Prostate gland (tissue), 2 donors: Measurements from ENCODE around the gene SCYL1.
"Not testable (repeated sequence)": the region's sequence is repeated elsewhere in the genome, so short reads cannot be mapped to it uniquely, and the experiment has no call there.

Experiments
- CTCF ChIP-seq, 4 experiments: fragments of 200-600 bp in 2 of 4; fragments of 450-650 bp in 2 of 4; sonication (generic) in 2 of 4; IDR thresholded peaks; 1 replicate in 3 of 4; 2 replicates in 1 of 4; pipeline ENCODE4 v1.5.1; 2016 to 2019; ENCODE audit warnings: antibody characterized with exemption in 4 of 4, mild to moderate bottlenecking in 2 of 4, moderate library complexity in 2 of 4
- POLR2A ChIP-seq: fragments of 450-650 bp; IDR thresholded peaks from one replicate; pipeline ENCODE4 v1.6.1; 2016; ENCODE audit warnings: antibody characterized with exemption, mild to moderate bottlenecking
- POLR2AphosphoS5 ChIP-seq: sonication (generic); formaldehyde crosslinking; IDR thresholded peaks from one replicate; pipeline ENCODE4 v1.6.1; 2017; ENCODE audit warnings: antibody characterized with exemption

GRCh38 chr11:65564879-65565559 lies 40.1 kb downstream of the SCYL1 start:
- TF ChIP-seq CTCF (IDR thresholded peaks at IDR 0.05); POLR2A; POLR2AphosphoS5: not testable (repeated sequence)
